ENCODE data around the gene ITGA4.

Gene ITGA4

GRCh38 chr2:181471783-181472182, 14.6 kb downstream of the ITGA4 start (continued):
- no peak for TF ChIP-seq ZFP30 (CRISPR knock-in tag; IDR thresholded peaks at IDR 0.05)
- no peak for TF ChIP-seq PPARA (CRISPR knock-in tag; IDR thresholded peaks at IDR 0.05; ENCODE audit: borderline replicate concordance)

DNA sequence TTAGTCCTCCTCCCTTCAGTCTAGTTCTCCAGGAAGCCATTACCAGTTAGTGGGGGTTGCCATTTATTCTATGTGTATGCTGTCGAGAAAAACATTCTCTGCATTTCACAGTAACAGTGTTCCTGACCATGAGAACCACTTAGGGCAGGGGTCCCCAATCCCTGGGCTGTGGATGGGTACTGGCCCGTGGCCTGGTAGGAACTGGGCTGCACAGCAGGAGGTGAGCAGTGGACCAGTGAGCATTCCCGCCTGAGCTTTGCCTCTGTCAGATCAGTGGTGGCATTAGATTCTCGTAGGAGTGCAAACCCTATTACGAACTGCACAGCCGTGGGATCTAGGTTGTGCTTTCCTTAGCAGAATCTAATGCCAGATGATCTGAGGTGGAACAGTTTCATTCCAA, 15.8 kb downstream of the ITGA4 start:
- ATAC-seq, result no peak
- TF ChIP-seq ZNF8 (CRISPR knock-in tag; IDR thresholded peaks at IDR 0.05), result no peak
- TF ChIP-seq POU6F1 (CRISPR knock-in tag; IDR thresholded peaks at IDR 0.05; ENCODE audit: borderline replicate concordance, low read depth), result no peak
- TF ChIP-seq PPARA (CRISPR knock-in tag; IDR thresholded peaks at IDR 0.05; ENCODE audit: borderline replicate concordance), result no peak
- TF ChIP-seq ESRRG (CRISPR knock-in tag; IDR thresholded peaks at IDR 0.05), result no peak

- ATAC-seq, result no peak
Measured at GRCh38 chr2:181474222-181474881, 17.2 kb downstream of the ITGA4 start.

More at GRCh38 chr2:181474222-181474881, 17.2 kb downstream of the ITGA4 start:
- TF ChIP-seq, protein P1, sequence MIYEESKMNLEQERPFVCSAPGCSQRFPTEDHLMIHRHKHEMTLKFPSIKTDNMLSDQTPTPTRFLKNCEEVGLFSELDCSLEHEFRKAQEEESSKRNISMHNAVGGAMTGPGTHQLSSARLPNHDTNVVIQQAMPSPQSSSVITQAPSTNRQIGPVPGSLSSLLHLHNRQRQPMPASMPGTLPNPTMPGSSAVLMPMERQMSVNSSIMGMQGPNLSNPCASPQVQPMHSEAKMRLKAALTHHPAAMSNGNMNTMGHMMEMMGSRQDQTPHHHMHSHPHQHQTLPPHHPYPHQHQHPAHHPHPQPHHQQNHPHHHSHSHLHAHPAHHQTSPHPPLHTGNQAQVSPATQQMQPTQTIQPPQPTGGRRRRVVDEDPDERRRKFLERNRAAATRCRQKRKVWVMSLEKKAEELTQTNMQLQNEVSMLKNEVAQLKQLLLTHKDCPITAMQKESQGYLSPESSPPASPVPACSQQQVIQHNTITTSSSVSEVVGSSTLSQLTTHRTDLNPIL (CRISPR knock-in tag; IDR thresholded peaks at IDR 0.05; ENCODE audit: low read depth), result no peak
- TF ChIP-seq ZNF70 (CRISPR knock-in tag; IDR thresholded peaks at IDR 0.05) (no peak), ESRRG (CRISPR knock-in tag; IDR thresholded peaks at IDR 0.05) (no peak), SNAI2 (CRISPR knock-in tag; IDR thresholded peaks at IDR 0.05) (no peak), ZFP3 (CRISPR knock-in tag; IDR thresholded peaks at IDR 0.05) (no peak), OSR1 (CRISPR knock-in tag; IDR thresholded peaks at IDR 0.05) (no peak), ARNTL (CRISPR knock-in tag; IDR thresholded peaks at IDR 0.05; ENCODE audit: borderline replicate concordance, low read depth) (no peak), BACH2 (CRISPR knock-in tag; IDR thresholded peaks at IDR 0.05; ENCODE audit: borderline replicate concordance) (no peak), CSDC2 (CRISPR knock-in tag; IDR thresholded peaks at IDR 0.05) (no peak), ZFP30 (CRISPR knock-in tag; IDR thresholded peaks at IDR 0.05) (no peak), PPARA (CRISPR knock-in tag; IDR thresholded peaks at IDR 0.05; ENCODE audit: borderline replicate concordance) (no peak), ZNF8 (CRISPR knock-in tag; IDR thresholded peaks at IDR 0.05) (no peak), POU6F1 (CRISPR knock-in tag; IDR thresholded peaks at IDR 0.05; ENCODE audit: borderline replicate concordance, low read depth) (no peak), GLIS3 (CRISPR knock-in tag; IDR thresholded peaks at IDR 0.05) (no peak), CSRNP3 (CRISPR knock-in tag; IDR thresholded peaks at IDR 0.05) (no peak)
- TF ChIP-seq, protein P2, sequence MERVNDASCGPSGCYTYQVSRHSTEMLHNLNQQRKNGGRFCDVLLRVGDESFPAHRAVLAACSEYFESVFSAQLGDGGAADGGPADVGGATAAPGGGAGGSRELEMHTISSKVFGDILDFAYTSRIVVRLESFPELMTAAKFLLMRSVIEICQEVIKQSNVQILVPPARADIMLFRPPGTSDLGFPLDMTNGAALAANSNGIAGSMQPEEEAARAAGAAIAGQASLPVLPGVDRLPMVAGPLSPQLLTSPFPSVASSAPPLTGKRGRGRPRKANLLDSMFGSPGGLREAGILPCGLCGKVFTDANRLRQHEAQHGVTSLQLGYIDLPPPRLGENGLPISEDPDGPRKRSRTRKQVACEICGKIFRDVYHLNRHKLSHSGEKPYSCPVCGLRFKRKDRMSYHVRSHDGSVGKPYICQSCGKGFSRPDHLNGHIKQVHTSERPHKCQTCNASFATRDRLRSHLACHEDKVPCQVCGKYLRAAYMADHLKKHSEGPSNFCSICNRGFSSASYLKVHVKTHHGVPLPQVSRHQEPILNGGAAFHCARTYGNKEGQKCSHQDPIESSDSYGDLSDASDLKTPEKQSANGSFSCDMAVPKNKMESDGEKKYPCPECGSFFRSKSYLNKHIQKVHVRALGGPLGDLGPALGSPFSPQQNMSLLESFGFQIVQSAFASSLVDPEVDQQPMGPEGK (CRISPR knock-in tag; IDR thresholded peaks at IDR 0.05; ENCODE audit: borderline replicate concordance), result no peak
- TF ChIP-seq, protein P3, sequence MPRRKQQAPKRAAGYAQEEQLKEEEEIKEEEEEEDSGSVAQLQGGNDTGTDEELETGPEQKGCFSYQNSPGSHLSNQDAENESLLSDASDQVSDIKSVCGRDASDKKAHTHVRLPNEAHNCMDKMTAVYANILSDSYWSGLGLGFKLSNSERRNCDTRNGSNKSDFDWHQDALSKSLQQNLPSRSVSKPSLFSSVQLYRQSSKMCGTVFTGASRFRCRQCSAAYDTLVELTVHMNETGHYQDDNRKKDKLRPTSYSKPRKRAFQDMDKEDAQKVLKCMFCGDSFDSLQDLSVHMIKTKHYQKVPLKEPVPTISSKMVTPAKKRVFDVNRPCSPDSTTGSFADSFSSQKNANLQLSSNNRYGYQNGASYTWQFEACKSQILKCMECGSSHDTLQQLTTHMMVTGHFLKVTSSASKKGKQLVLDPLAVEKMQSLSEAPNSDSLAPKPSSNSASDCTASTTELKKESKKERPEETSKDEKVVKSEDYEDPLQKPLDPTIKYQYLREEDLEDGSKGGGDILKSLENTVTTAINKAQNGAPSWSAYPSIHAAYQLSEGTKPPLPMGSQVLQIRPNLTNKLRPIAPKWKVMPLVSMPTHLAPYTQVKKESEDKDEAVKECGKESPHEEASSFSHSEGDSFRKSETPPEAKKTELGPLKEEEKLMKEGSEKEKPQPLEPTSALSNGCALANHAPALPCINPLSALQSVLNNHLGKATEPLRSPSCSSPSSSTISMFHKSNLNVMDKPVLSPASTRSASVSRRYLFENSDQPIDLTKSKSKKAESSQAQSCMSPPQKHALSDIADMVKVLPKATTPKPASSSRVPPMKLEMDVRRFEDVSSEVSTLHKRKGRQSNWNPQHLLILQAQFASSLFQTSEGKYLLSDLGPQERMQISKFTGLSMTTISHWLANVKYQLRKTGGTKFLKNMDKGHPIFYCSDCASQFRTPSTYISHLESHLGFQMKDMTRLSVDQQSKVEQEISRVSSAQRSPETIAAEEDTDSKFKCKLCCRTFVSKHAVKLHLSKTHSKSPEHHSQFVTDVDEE (CRISPR knock-in tag; IDR thresholded peaks at IDR 0.05), result no peak
